ENCODE results near the gene C21orf58. TPM values are rescaled to one million over a fixed set of nuclear protein-coding genes. Genes with fewer than 3 reads are reported as not detected.

C21orf58 gene
- polyA plus RNA-seq, 3 donors = 0.89 to 3.8 (median 1.4) TPM

- H3K27ac ChIP-seq (ENCODE audit: low read depth, low read length) = no peak overlapping the region
- 92 to 100% (median 99%) methylated on average over 2 of the region's 2 CpGs for WGBS, 3 donors
Measured at GRCh38 chr21:46308431-46308830, 15.2 kb downstream of the C21orf58 start.

GRCh38 chr21:46307625-46308024, 16.0 kb downstream of the C21orf58 start:
- WGBS, 3 donors = 74 to 82% (median 80%) methylated on average over 2 of the region's 2 CpGs

GRCh38 chr21:46304955-46305354, 18.7 kb downstream of the C21orf58 start:
- WGBS, 3 donors = 95 to 96% (median 95%) methylated on average over 11 of the region's 11 CpGs
- no peak overlapping the region for H3K27ac ChIP-seq (ENCODE audit: low read depth, low read length)

More at GRCh38 chr21:46307625-46308024, 16.0 kb downstream of the C21orf58 start:
- no peak overlapping the region for H3K27ac ChIP-seq (ENCODE audit: low read depth, low read length)

GRCh38 chr21:46304437-46304836, 19.2 kb downstream of the C21orf58 start:
- 87 to 98% (median 89%) methylated on average over 5 of the region's 5 CpGs for WGBS, 3 donors

GRCh38 chr21:46301759-46302158, 21.9 kb downstream of the C21orf58 start:
- WGBS, 3 donors = 90 to 95% (median 93%) methylated on average over 9 to 14 of the region's 14 CpGs

More at GRCh38 chr21:46304437-46304836, 19.2 kb downstream of the C21orf58 start:
- H3K27ac ChIP-seq (ENCODE audit: low read depth, low read length) = no peak overlapping the region

GRCh38 chr21:46299167-46299566, 24.5 kb downstream of the C21orf58 start:
- 86 to 89% (median 86%) methylated on average over 9 of the region's 9 CpGs for WGBS, 3 donors
- H3K27ac ChIP-seq (ENCODE audit: low read depth, low read length) = no peak overlapping the region

More at GRCh38 chr21:46301759-46302158, 21.9 kb downstream of the C21orf58 start:
- no peak overlapping the region for H3K27ac ChIP-seq (ENCODE audit: low read depth, low read length)

GRCh38 chr21:46297338-46298271, 26.1 kb downstream of the C21orf58 start:
- WGBS, 3 donors = 2 to 4% (median 3%) methylated on average over 74 to 84 of the region's 84 CpGs
- no peak overlapping the region for H3K27ac ChIP-seq (ENCODE audit: low read depth, low read length)

GRCh38 chr21:46295996-46296752, 27.5 kb downstream of the C21orf58 start:
- WGBS, 3 donors = 23 to 71% (median 46%) methylated on average over 27 to 29 of the region's 29 CpGs
- H3K27ac ChIP-seq (ENCODE audit: low read depth, low read length) = no peak overlapping the region

- no peak overlapping the region for H3K27ac ChIP-seq (ENCODE audit: low read depth, low read length)
- WGBS, 3 donors = 41 to 66% (median 56%) methylated on average over 8 to 9 of the region's 9 CpGs
Measured at GRCh38 chr21:46295177-46295770, 28.4 kb downstream of the C21orf58 start.

GRCh38 chr21:46294647-46295176, 29.0 kb downstream of the C21orf58 start:
- 47 to 53% (median 52%) methylated on average over 10 of the region's 10 CpGs for WGBS, 3 donors
- H3K27ac ChIP-seq (ENCODE audit: low read depth, low read length) = no peak overlapping the region

GRCh38 chr21:46291561-46291960, 32.1 kb downstream of the C21orf58 start:
- WGBS, 3 donors = 95 to 98% (median 97%) methylated on average over 2 of the region's 2 CpGs

GRCh38 chr21:46289655-46290179, 34.0 kb downstream of the C21orf58 start:
- H3K27ac ChIP-seq (ENCODE audit: low read depth, low read length) = no peak overlapping the region
- WGBS, 3 donors = 69 to 87% (median 78%) methylated on average over 6 of the region's 6 CpGs

More at GRCh38 chr21:46291561-46291960, 32.1 kb downstream of the C21orf58 start:
- no peak overlapping the region for H3K27ac ChIP-seq (ENCODE audit: low read depth, low read length)

- 85 to 91% (median 89%) methylated on average over 10 of the region's 10 CpGs for WGBS, 3 donors
- no peak overlapping the region for H3K27ac ChIP-seq (ENCODE audit: low read depth, low read length)
Measured at GRCh38 chr21:46287541-46287940, 36.1 kb downstream of the C21orf58 start.

- 0 to 1% (median 0%) methylated on average over 15 to 16 of the region's 16 CpGs for WGBS, 3 donors
Measured at GRCh38 chr21:46286648-46287002, 37.0 kb downstream of the C21orf58 start.

GRCh38 chr21:46285761-46286647, 37.7 kb downstream of the C21orf58 start, which contains the start of gene YBEY:
Gene YBEY, plus strand, starts transcription at chr21:46286342. Its CDS starts 572 bp downstream, at chr21:46286914.
- H3K27ac ChIP-seq (ENCODE audit: low read depth, low read length) = peak within 1 kb of the TSS; percentile 46
- WGBS, 3 donors = 0 to 1% (median 0%) methylated on average over 71 to 105 of the region's 105 CpGs

More at GRCh38 chr21:46286648-46287002, 37.0 kb downstream of the C21orf58 start:
- H3K27ac ChIP-seq (ENCODE audit: low read depth, low read length) = peak overlapping the region; percentile 46

- 25 to 31% (median 30%) methylated on average over 6 of the region's 6 CpGs for WGBS, 3 donors
- peak within 1 kb of the TSS; percentile 46 for H3K27ac ChIP-seq (ENCODE audit: low read depth, low read length)
Measured at GRCh38 chr21:46285206-46285661, 38.4 kb downstream of the C21orf58 start, which contains the start of gene MCM3AP. Gene MCM3AP, minus strand, starts transcription at chr21:46285611. Its CDS starts 325 bp downstream, at chr21:46285286.

- WGBS, 3 donors = 70 to 95% (median 95%) methylated on average over 1 of the region's 1 CpG
Measured at GRCh38 chr21:46284733-46285132, 38.9 kb downstream of the C21orf58 start.

More at GRCh38 chr21:46284733-46285132, 38.9 kb downstream of the C21orf58 start:
- H3K27ac ChIP-seq (ENCODE audit: low read depth, low read length) = no peak overlapping the region

Measured in adipose tissue (tissue), 3 donors.